H1 (cell line): Measurements from ENCODE around the gene ADARB2.

Experiments
- ATF3 ChIP-seq: IDR thresholded peaks from 2 replicates; pipeline ENCODE4 v1.6.1; 2011; ENCODE audit warnings: low read depth, mild to moderate bottlenecking, low read length; ENCODE audit not compliant: insufficient read depth
- CTCF ChIP-seq, 3 experiments: IDR thresholded peaks; 1 replicate in 2 of 3; 2 replicates in 1 of 3; pipeline versions ENCODE4 v1.5.1 to v1.6.1; 2011; ENCODE audit warnings: low read length in 3 of 3, mild to moderate bottlenecking in 3 of 3, inconsistent platforms in 2 of 3, low read depth in 1 of 3, moderate library complexity in 1 of 3; ENCODE audit not compliant: insufficient read depth in 1 of 3; ENCODE audit errors: control extremely low read depth in 1 of 3

- TF ChIP-seq CTCF (IDR thresholded peaks at IDR 0.05; ENCODE audit: control extremely low read depth in 1 of 3, insufficient read depth in 1 of 3, low read depth in 1 of 3, low read length in 3 of 3) (no peak), ATF3 (no peak)
Measured at GRCh38 chr10:1152386-1153250, 584.7 kb downstream of the ADARB2 start.
